Neural cell (in vitro differentiated cells): ENCODE results near the gene CD52. TPM values are rescaled to one million over a fixed set of nuclear protein-coding genes. Genes with fewer than 3 reads are reported as not detected.

Experiments used
- H2AFZ ChIP-seq: fragments of 200-600, 300-800 bp; sonication (generic), shearing (Covaris generic); 2 replicates; pipeline ENCODE4 v1.6.0; 2014; ENCODE audit warnings: low read depth, mild to moderate bottlenecking, antibody characterized with exemption, low read length, moderate library complexity
- H3F3A ChIP-seq: fragments of 200-600 bp; shearing (Covaris generic); 2 replicates; pipeline ENCODE4 v1.6.1; 2016; ENCODE audit warnings: mild to moderate bottlenecking, moderate library complexity, mixed read lengths, antibody characterized with exemption, low read length; ENCODE audit not compliant: insufficient read depth, poor library complexity, severe bottlenecking
- H3K27ac ChIP-seq: fragments of 200-600, 300-800 bp; sonication (generic), shearing (Covaris generic); 2 replicates; pipeline ENCODE4 v1.5.1; 2014; ENCODE audit warnings: mild to moderate bottlenecking, low read length, moderate library complexity
- H3K27me3 ChIP-seq: fragments of 300-800, 200-600 bp; sonication (generic), shearing (Covaris generic); 2 replicates; pipeline ENCODE4 v1.6.0; 2014; ENCODE audit warnings: mild to moderate bottlenecking, low read depth, low read length, moderate library complexity; ENCODE audit not compliant: insufficient read depth
- H3K36me3 ChIP-seq: fragments of 300-800, 200-600 bp; sonication (generic), shearing (Covaris generic); 2 replicates; pipeline ENCODE4 v1.5.1; 2014; ENCODE audit warnings: mild to moderate bottlenecking, antibody characterized with exemption, low read length, moderate library complexity; ENCODE audit not compliant: insufficient read depth
- H3K4me2 ChIP-seq: fragments of 300-800, 200-600 bp; sonication (generic), shearing (Covaris generic); 2 replicates; pipeline ENCODE4 v1.6.0; 2014; ENCODE audit warnings: mild to moderate bottlenecking, low read length
- H3K4me3 ChIP-seq: fragments of 300-800, 200-600 bp; sonication (generic), shearing (Covaris generic); 2 replicates; pipeline ENCODE4 v1.5.1; 2014; ENCODE audit warnings: mild to moderate bottlenecking, low read length, moderate library complexity
- H3K79me2 ChIP-seq: fragments of 200-600 bp; shearing (Covaris generic); replicated peaks from 2 replicates; pipeline ENCODE4 v1.6.0; 2014; ENCODE audit warnings: mild to moderate bottlenecking, low read length, moderate library complexity; ENCODE audit not compliant: insufficient read depth
- H3K9ac ChIP-seq: fragments of 300-800, 200-600 bp; sonication (generic), shearing (Covaris generic); 2 replicates; pipeline ENCODE4 v1.6.1; 2016; ENCODE audit warnings: mild to moderate bottlenecking, low read length, mixed read lengths
- H3K9me2 ChIP-seq: fragments of 200-600 bp; shearing (Covaris generic); 2 replicates; pipeline ENCODE4 v1.6.1; 2016; ENCODE audit warnings: mild to moderate bottlenecking, low read length, mixed read lengths; ENCODE audit not compliant: insufficient read depth
- H3K9me3 ChIP-seq: fragments of 200-600, 300-800 bp; sonication (generic), shearing (Covaris generic); 2 replicates; pipeline ENCODE4 v1.6.1; 2016; ENCODE audit warnings: mild to moderate bottlenecking, mixed run types, low read length, moderate library complexity, mixed read lengths
- H4K20me1 ChIP-seq: fragments of 200-600 bp; shearing (Covaris generic); 2 replicates; pipeline ENCODE4 v1.6.1; 2016; ENCODE audit warnings: mild to moderate bottlenecking, mixed run types; ENCODE audit not compliant: insufficient read depth
- CTCF ChIP-seq: fragments of 450-650 bp; IDR thresholded peaks from 2 replicates; pipeline ENCODE4 v1.5.1; 2014; ENCODE audit warnings: antibody characterized with exemption, mild to moderate bottlenecking, moderate library complexity; ENCODE audit not compliant: poor library complexity, severe bottlenecking
- EP300 ChIP-seq: fragments of 450-650 bp; conservative IDR thresholded peaks from 2 replicates; pipeline ENCODE4 v1.6.1; 2014; ENCODE audit warnings: antibody characterized with exemption, mild to moderate bottlenecking, moderate library complexity; ENCODE audit not compliant: poor library complexity, severe bottlenecking
- EZH2 ChIP-seq: fragments of 200-600, 300-800 bp; shearing (Covaris generic), sonication (generic); IDR thresholded peaks from 2 replicates; pipeline ENCODE4 v1.6.1; 2014; ENCODE audit warnings: antibody characterized with exemption, low read length, borderline replicate concordance, mild to moderate bottlenecking; ENCODE audit not compliant: insufficient read depth, poor library complexity, severe bottlenecking
- MXI1 ChIP-seq: fragments of 450-650 bp; conservative IDR thresholded peaks from 2 replicates; pipeline ENCODE4 v1.6.1; 2014; ENCODE audit warnings: antibody characterized with exemption, mild to moderate bottlenecking; ENCODE audit not compliant: poor library complexity, severe bottlenecking
- POLR2AphosphoS5 ChIP-seq: IDR thresholded peaks from 2 replicates; pipeline ENCODE4 v1.6.1; 2012
- RAD21 ChIP-seq: fragments of 450-650 bp; conservative IDR thresholded peaks from 2 replicates; pipeline ENCODE4 v1.6.1; 2014; ENCODE audit warnings: antibody characterized with exemption, mild to moderate bottlenecking, moderate library complexity
- REST ChIP-seq: IDR thresholded peaks from 2 replicates; pipeline ENCODE4 v1.6.1; 2012; ENCODE audit warnings: borderline replicate concordance
- SMC3 ChIP-seq: fragments of 450-650 bp; conservative IDR thresholded peaks from 2 replicates; pipeline ENCODE4 v1.6.1; 2014; ENCODE audit warnings: antibody characterized with exemption, mild to moderate bottlenecking, moderate library complexity; ENCODE audit not compliant: poor library complexity
- TAF1 ChIP-seq: IDR thresholded peaks from 2 replicates; pipeline ENCODE4 v1.6.1; 2012; ENCODE audit warnings: low read depth
- polyA plus RNA-seq: library from polyadenylated mRNA; depleted of rRNA; stranded (reverse); fragments of >200 nt; gene quantifications from 2 replicates; pipeline ENCODE4 v1.2.3, GENCODE V29; 2014

Gene CD52
- polyA plus RNA-seq, 1 donor from 2014 or later, result not detected

- Histone ChIP-seq H2AFZ (no peak overlapping the region), H3K4me3 (no peak overlapping the region), H3K9me2 (no peaks in the 10 kb centered on the region), H3F3A (no peaks in the 10 kb centered on the region), H3K27ac (no peak overlapping the region), H3K9me3 (no peaks in the 10 kb centered on the region), H3K9ac (no peak overlapping the region), H3K27me3 (no peaks in the 10 kb centered on the region), H4K20me1 (no peaks in the 10 kb centered on the region), H3K36me3 (no peaks in the 10 kb centered on the region), H3K4me2 (no peak overlapping the region), H3K79me2 (peaks cover 5% of the 10 kb centered on the region)
- TF ChIP-seq EZH2, result no peak
- no peak for TF ChIP-seq SMC3
- no peak for TF ChIP-seq RAD21
- TF ChIP-seq CTCF, result no peak
- no peak for TF ChIP-seq POLR2AphosphoS5
- TF ChIP-seq MXI1, result no peak
- no peak for TF ChIP-seq REST
- no peak for TF ChIP-seq TAF1
- no peak for TF ChIP-seq EP300
Observed at GRCh38 chr1:26283279-26283853, 34.4 kb upstream of the CD52 start.

GRCh38 chr1:26283871-26284596 is 33.7 kb upstream of the CD52 start:
- Histone ChIP-seq H3K4me3 (no peak overlapping the region), H3K9me3 (no peaks in the 10 kb centered on the region), H3K27ac (no peak overlapping the region), H3K4me2 (no peak overlapping the region), H2AFZ (no peak overlapping the region), H3K79me2 (peaks cover 5% of the 10 kb centered on the region), H3K36me3 (no peaks in the 10 kb centered on the region), H3K27me3 (no peaks in the 10 kb centered on the region), H4K20me1 (no peaks in the 10 kb centered on the region), H3K9me2 (no peaks in the 10 kb centered on the region), H3F3A (no peaks in the 10 kb centered on the region), H3K9ac (no peak overlapping the region)
- TF ChIP-seq MXI1, result no peak
- no peak for TF ChIP-seq SMC3
- no peak for TF ChIP-seq REST
- no peak for TF ChIP-seq TAF1
- no peak for TF ChIP-seq RAD21
- no peak for TF ChIP-seq EZH2
- TF ChIP-seq EP300, result no peak
